ENCODE results near the gene MYZAP.

DNA sequence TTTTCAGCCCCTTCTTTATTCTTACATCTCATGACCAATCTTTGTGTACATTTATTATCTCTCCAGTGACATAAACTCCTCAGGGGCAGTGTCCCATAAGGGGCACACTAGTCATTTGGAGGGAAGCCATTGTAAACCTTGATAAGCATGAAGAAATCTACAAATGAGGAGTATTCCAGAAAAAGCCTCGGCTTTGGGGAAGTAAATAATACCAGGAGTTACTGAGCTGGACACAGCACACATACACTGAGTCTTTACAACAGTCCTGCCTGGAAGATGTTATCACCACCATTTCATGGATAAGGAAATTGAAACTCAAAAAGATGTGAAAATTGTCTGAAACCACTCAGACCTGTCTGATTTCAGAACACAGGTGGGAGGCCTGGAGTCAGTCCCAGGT lies 99.4 kb downstream of the MYZAP start:
- TF ChIP-seq, protein P1, sequence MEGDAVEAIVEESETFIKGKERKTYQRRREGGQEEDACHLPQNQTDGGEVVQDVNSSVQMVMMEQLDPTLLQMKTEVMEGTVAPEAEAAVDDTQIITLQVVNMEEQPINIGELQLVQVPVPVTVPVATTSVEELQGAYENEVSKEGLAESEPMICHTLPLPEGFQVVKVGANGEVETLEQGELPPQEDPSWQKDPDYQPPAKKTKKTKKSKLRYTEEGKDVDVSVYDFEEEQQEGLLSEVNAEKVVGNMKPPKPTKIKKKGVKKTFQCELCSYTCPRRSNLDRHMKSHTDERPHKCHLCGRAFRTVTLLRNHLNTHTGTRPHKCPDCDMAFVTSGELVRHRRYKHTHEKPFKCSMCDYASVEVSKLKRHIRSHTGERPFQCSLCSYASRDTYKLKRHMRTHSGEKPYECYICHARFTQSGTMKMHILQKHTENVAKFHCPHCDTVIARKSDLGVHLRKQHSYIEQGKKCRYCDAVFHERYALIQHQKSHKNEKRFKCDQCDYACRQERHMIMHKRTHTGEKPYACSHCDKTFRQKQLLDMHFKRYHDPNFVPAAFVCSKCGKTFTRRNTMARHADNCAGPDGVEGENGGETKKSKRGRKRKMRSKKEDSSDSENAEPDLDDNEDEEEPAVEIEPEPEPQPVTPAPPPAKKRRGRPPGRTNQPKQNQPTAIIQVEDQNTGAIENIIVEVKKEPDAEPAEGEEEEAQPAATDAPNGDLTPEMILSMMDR (IDR thresholded peaks at IDR 0.05; ENCODE audit: poor library complexity, severe bottlenecking), result no peak
- TF ChIP-seq REST (IDR thresholded peaks at IDR 0.05; ENCODE audit: borderline replicate concordance) (no peak), EZH2 (IDR thresholded peaks at IDR 0.05; ENCODE audit: borderline replicate concordance, insufficient read depth, low read length, poor library complexity, severe bottlenecking) (no peak), POLR2AphosphoS5 (IDR thresholded peaks at IDR 0.05) (no peak), TAF1 (IDR thresholded peaks at IDR 0.05; ENCODE audit: low read depth) (no peak), EP300 (conservative IDR thresholded peaks at IDR 0.05; ENCODE audit: poor library complexity, severe bottlenecking) (no peak), MXI1 (conservative IDR thresholded peaks at IDR 0.05; ENCODE audit: poor library complexity, severe bottlenecking) (no peak), SMC3 (conservative IDR thresholded peaks at IDR 0.05; ENCODE audit: poor library complexity) (no peak)
